Left ventricle myocardium inferior (tissue), 1 donor: ENCODE data around the gene CCL21. TPM values are rescaled to one million over a fixed set of nuclear protein-coding genes. Genes with fewer than 3 reads are reported as not detected.

Experiments used
- DNase-seq: peaks from one replicate; pipeline ENCODE4 v3.0.0-alpha.2; 2020
- H3K27ac ChIP-seq: fragments of 200-600 bp; replicated peaks from 2 replicates; pipeline ENCODE4 v1.8.0; 2021
- H3K27me3 ChIP-seq: fragments of 200-600 bp; 2 replicates; pipeline ENCODE4 v1.8.0; 2021; ENCODE audit warnings: low read depth
- H3K36me3 ChIP-seq: fragments of 200-600 bp; 2 replicates; pipeline ENCODE4 v1.8.0; 2021
- H3K4me1 ChIP-seq: fragments of 200-600 bp; 2 replicates; pipeline ENCODE4 v1.8.0; 2021
- H3K4me3 ChIP-seq: fragments of 200-600 bp; 2 replicates; pipeline ENCODE4 v1.8.0; 2021; ENCODE audit warnings: mild to moderate bottlenecking, moderate library complexity
- H3K9me3 ChIP-seq: fragments of 200-600 bp; replicated peaks from 2 replicates; pipeline ENCODE4 v1.8.0; 2021
- intact Hi-C: fragments of 100-400 bp; cut with micrococcal nuclease; formaldehyde crosslinking; loops from one replicate; pipeline ENCODE4 v1.11.0; 2022
- total RNA-seq: library from RNA; stranded (reverse); fragmentation: NEBNext Ultra II Directional; extraction: Animal tissue kit (Norgen Biotek cat#: 25700); gene quantifications from one replicate; pipeline ENCODE4 v1.2.1, GENCODE V29; 2021
- TF ChIP-seq, protein P1 (sequence below): fragments of 200-600 bp; IDR thresholded peaks from 2 replicates; pipeline ENCODE4 v1.8.0; 2021; ENCODE audit warnings: antibody characterized with exemption, mild to moderate bottlenecking, borderline replicate concordance
- donor health status: DM: no; HTN: yes; CAD: no; lungs with severe emphysema.

Gene CCL21
- total RNA-seq, 1 donor from 2014 or later: 6.2 TPM

DNA sequence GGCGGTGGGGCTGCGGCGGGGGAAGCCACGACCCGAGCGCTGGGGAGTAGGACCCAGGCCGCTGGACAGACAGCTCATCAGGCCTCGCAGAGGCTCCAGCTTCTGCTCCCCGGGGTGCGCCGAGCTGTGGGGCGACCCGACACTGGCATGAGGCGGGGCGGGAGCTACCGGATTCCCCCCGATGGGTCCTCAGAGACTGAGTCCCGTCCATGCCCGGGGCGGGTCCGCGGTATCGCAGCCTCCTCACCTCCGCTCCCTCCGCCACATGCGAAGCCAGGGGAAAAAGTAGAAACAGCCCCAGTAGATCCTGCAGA lies 44.9 kb downstream of the CCL21 start:
- H3K4me3 ChIP-seq: peak overlapping the region; percentile 79
- peaks cover 29% of the 10 kb centered on the region for H3K4me1 ChIP-seq
- peaks cover 4% of the 10 kb centered on the region for H3K9me3 ChIP-seq
- intact Hi-C loops: no loop called here
- no peaks in the 10 kb centered on the region for H3K27me3 ChIP-seq
- peak overlapping the region; percentile 98 for H3K27ac ChIP-seq
- peaks cover 22% of the 10 kb centered on the region for H3K36me3 ChIP-seq
- TF ChIP-seq, protein P1, sequence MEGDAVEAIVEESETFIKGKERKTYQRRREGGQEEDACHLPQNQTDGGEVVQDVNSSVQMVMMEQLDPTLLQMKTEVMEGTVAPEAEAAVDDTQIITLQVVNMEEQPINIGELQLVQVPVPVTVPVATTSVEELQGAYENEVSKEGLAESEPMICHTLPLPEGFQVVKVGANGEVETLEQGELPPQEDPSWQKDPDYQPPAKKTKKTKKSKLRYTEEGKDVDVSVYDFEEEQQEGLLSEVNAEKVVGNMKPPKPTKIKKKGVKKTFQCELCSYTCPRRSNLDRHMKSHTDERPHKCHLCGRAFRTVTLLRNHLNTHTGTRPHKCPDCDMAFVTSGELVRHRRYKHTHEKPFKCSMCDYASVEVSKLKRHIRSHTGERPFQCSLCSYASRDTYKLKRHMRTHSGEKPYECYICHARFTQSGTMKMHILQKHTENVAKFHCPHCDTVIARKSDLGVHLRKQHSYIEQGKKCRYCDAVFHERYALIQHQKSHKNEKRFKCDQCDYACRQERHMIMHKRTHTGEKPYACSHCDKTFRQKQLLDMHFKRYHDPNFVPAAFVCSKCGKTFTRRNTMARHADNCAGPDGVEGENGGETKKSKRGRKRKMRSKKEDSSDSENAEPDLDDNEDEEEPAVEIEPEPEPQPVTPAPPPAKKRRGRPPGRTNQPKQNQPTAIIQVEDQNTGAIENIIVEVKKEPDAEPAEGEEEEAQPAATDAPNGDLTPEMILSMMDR: no peak
- DNase-seq: no peak

DNA sequence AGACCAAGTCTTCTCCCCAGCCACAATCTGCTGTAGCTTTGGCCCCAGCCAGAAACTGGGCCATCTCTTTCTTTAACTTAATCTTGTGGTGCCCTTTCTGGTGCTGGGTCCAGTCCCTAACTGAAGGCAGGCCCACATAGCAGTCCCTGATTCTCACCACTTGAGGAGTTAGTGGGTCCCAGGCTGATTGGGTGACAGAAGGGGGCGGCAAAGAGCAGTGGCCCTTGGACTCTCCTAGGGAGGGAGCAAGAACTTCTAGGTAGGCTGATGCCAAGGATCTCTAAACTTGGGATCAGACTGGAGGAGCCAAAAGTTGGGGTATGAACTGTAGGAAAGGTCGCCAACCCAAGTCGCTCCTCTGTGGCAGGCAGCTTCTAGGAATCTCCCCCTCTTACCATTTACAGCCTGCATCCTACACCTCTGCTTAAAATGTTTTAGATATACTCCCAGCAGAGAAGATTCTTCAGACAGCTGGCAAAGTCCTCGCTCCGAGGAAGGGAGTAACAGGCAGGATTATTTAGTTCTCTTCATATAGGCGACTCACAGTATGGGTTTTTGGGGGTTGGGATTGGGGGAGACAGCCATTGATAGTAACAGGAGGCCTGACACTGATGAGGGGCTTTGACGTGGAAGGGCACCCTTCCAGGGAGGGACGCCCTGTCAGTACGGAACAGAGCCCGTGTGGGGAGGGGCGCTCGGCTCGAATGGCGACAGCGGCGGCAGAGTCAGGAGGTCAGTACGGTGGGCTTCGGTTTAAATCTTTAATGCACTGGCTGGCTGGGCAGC lies 45.5 kb downstream of the CCL21 start:
- no peaks in the 10 kb centered on the region for H3K27me3 ChIP-seq
- TF ChIP-seq, protein P1: peak; percentile 80
- H3K4me3 ChIP-seq: peak overlapping the region; percentile 79
- peak; percentile 79 for DNase-seq
- intact Hi-C loops: no loop called here
- H3K27ac ChIP-seq: peak overlapping the region; percentile 98
- no peaks in the 10 kb centered on the region for H3K9me3 ChIP-seq
- peaks cover 29% of the 10 kb centered on the region for H3K4me1 ChIP-seq
- H3K36me3 ChIP-seq: peaks cover 27% of the 10 kb centered on the region

DNA sequence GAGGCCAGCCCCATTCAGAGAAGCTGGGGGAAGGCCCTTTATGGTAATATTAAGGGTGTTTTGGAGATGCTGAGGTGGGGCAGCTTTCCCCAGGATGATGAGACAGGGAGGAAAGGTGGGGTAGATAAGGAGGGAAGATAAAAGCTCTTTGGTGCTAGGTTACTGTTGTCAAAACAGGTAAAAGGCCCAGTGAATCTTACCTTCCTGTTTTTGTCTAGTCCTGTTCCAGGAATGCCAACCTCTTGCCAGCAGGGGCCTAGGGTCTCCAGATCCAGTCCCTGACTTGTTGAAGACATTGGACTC lies 46.7 kb downstream of the CCL21 start:
- H3K27ac ChIP-seq: no peak overlapping the region
- TF ChIP-seq, protein P1: no peak
- no peak for DNase-seq
- peaks cover 29% of the 10 kb centered on the region for H3K4me1 ChIP-seq
- intact Hi-C loops: no loop called here
- H3K4me3 ChIP-seq: no peak overlapping the region
- H3K36me3 ChIP-seq: peaks cover 25% of the 10 kb centered on the region
- no peaks in the 10 kb centered on the region for H3K9me3 ChIP-seq
- no peaks in the 10 kb centered on the region for H3K27me3 ChIP-seq

DNA sequence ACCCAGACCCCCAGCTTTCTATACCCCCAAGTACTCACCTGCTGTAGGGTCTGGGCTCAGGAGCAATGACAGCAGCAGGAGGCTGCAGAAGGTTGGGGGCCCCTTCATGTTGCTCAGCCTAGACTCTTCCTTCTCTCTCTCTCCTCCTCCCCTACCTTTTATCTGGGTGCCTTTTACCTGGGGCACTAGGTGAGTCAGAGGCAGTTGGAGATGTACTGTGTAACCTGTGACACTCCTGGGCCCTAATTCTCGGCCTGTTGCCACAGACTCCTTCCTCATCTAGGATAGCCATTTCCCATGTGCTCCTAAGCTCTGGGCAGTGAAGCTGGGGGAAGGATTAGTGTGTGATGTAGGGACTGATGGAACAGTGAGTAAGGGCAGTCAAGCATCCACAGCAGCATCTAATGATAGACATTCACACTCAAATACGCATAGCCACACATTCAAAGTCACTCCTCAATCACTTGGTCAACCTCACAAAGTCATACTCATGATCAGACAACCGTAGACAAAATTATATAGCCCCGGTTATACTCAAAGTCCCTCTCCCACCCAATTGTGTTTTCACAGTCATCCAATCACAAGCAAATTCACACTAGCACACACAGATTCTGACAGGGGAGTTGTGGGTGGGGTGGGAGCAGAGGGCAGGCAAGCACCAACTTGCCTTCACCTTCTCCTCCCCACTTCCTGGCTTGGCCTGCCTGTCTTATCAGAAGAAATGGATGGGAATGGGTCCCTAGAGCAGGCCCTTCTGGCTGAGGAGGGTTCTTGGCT lies 47.2 kb downstream of the CCL21 start, which contains the start of gene CCL27:
CCL27 (minus strand) TSS at position 132 of the 777 bp plus-strand sequence; CDS start at position 108, 24 bp downstream.
- Histone ChIP-seq H3K27me3 (no peaks in the 10 kb centered on the region), H3K36me3 (peaks cover 22% of the 10 kb centered on the region), H3K4me1 (peaks cover 29% of the 10 kb centered on the region), H3K4me3 (no peak within 1 kb of the TSS), H3K27ac (peak within 1 kb of the TSS; percentile 98), H3K9me3 (no peaks in the 10 kb centered on the region)
- TF ChIP-seq, protein P1: no peak
- DNase-seq: no peak
- intact Hi-C loops: no loop called here

DNA sequence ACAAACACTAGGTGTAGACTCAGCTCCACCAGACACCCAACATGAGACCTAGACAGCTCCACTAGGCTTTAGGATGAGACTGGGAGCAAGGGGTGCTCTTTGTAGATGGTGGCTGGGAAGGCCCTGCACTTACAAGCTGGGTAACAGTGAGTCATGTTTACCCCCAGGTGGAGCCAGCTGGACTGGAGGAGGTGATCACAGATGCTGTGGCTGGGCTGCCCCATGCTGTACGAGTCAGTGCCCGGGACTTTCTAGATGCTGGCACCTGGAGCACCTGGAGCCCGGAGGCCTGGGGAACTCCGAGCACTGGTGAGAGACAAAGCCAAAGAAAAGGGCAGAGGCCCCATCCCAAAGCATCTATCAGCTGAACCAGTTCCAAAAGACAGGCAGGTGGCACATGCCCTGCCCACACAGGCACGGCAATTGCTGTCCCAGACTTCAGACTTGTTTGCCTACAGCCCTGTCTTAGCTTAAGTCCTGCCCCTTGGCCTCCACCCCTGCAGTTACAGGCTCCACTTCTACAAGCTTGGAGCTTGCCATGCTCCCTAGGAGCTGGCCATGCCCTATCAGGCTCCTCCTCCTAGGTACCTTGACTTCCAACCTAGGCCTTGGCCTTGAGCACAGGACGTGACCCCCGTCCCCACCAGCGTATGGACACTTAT lies 50.2 kb downstream of the CCL21 start:
- H3K9me3 ChIP-seq: no peaks in the 10 kb centered on the region
- no peak overlapping the region for H3K27ac ChIP-seq
- no peaks in the 10 kb centered on the region for H3K27me3 ChIP-seq
- peaks cover 22% of the 10 kb centered on the region for H3K36me3 ChIP-seq
- DNase-seq: no peak
- TF ChIP-seq, protein P1: no peak
- intact Hi-C loops: no loop called here
- H3K4me1 ChIP-seq: peaks cover 27% of the 10 kb centered on the region
- H3K4me3 ChIP-seq: no peak overlapping the region

Other genes with a start within 250 kb of the CCL21 start
- gene ENHO, start 187.1 kb downstream of the CCL21 start, total RNA-seq: not detected
- gene CNTFR, start 120.4 kb downstream of the CCL21 start, total RNA-seq: 4.6 TPM
- gene RPP25L, start 98.0 kb downstream of the CCL21 start, total RNA-seq: 42.8 TPM
- 135 TPM for gene DCTN3, start 89.6 kb downstream of the CCL21 start, total RNA-seq
- gene ARID3C, start 81.1 kb downstream of the CCL21 start, total RNA-seq: not detected
- 20.0 TPM for gene SIGMAR1, start 72.3 kb downstream of the CCL21 start, total RNA-seq
- 51.5 TPM for gene GALT, start 63.5 kb downstream of the CCL21 start, total RNA-seq
- gene IL11RA, start 58.0 kb downstream of the CCL21 start, total RNA-seq: 56.5 TPM
- 0.41 TPM for gene CCL27, start 47.5 kb downstream of the CCL21 start, total RNA-seq
- gene CCL19, start 18.9 kb downstream of the CCL21 start, total RNA-seq: 0.69 TPM
- 0.11 TPM for gene PHF24, start 248.1 kb upstream of the CCL21 start, total RNA-seq